Measurements from ENCODE around the gene COLGALT1. TPM values are rescaled to one million over a fixed set of nuclear protein-coding genes. Genes with fewer than 3 reads are reported as not detected.

The COLGALT1 gene
- total and polyA plus RNA-seq, 2 of the 8 experiments (the other 6 are each of a cell fraction or from before 2014, with no cell fraction given), result 44.7 to 58.1 TPM

DNA sequence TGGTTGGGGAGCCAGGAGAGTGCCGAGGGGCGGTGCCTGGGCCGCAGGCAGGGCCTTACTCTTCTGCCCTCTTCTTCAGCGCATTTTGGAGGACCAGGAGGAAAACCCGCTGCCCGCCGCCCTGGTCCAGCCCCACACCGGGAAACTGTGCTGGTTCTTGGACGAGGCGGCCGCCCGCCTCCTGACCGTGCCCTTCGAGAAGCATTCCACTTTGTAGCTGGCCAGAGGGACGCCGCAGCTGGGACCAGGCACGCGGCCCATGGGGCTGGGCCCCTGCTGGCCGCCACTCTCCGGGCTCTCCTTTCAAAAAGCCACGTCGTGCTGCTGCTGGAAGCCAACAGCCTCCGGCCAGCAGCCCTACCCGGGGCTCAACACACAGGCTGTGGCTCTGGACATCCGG is 34.6 kb upstream of the COLGALT1 start (continued):
- TF ChIP-seq CHD7 (IDR thresholded peaks at IDR 0.05; ENCODE audit: insufficient replicate concordance, low read length), result no peak
- TF ChIP-seq GABPA (IDR thresholded peaks at IDR 0.05; ENCODE audit: borderline replicate concordance, insufficient read depth, low read length), result no peak
- TF ChIP-seq HDAC6 (IDR thresholded peaks at IDR 0.05; ENCODE audit: low read depth, low read length), result no peak
- TF ChIP-seq SRF (IDR thresholded peaks at IDR 0.05; ENCODE audit: low read depth, low read length), result no peak
- TF ChIP-seq SP1 (IDR thresholded peaks at IDR 0.05; ENCODE audit: low read depth, low read length), result no peak
- TF ChIP-seq SUZ12 (IDR thresholded peaks at IDR 0.05; ENCODE audit: low read length), result no peak
- TF ChIP-seq CHD1 (IDR thresholded peaks at IDR 0.05; ENCODE audit: low read depth, low read length), result no peak
- TF ChIP-seq HDAC2 (IDR thresholded peaks at IDR 0.05; ENCODE audit: borderline replicate concordance in 1 of 2, low read depth in 2 of 2, low read length in 2 of 2), result no peak
- TF ChIP-seq TAF7 (optimal IDR thresholded peaks at IDR 0.05; ENCODE audit: borderline replicate concordance, low read depth, low read length), result no peak
- TF ChIP-seq RAD21 (IDR thresholded peaks at IDR 0.05 in 1 of 2, conservative IDR thresholded peaks at IDR 0.05 in 1 of 2; ENCODE audit: low read depth in 2 of 2, low read length in 2 of 2), result no peak
- TF ChIP-seq TEAD4 (IDR thresholded peaks at IDR 0.05; ENCODE audit: low read depth, low read length), result no peak
